SK-N-SH (cell line): ENCODE data around the gene C22orf15. TPM values are rescaled to one million over a fixed set of nuclear protein-coding genes. Genes with fewer than 3 reads are reported as not detected.
A peak's percentile ranks its signal among the peaks of the same experiment; 100 is the strongest.

Experiments used
- CTCF ChIA-PET: fragments of 300-600, 350-600 bp; formaldehyde crosslinking; extraction: SDS; loops from one replicate; lab custom pipeline; 2021; lab: Yijun Ruan, JAX
- POLR2A ChIA-PET: fragments of 350-600 bp; sonication (Branson Sonifier 250); formaldehyde crosslinking; extraction: SDS; loops from one replicate; lab custom pipeline; 2020; ENCODE audit warnings: antibody characterized with exemption, inconsistent platforms; lab: Yijun Ruan, JAX
- DNase-seq: peaks from one replicate; pipeline ENCODE4 v3.0.0; 2012
- H2AFZ ChIP-seq: fragments of 200-600 bp; sonication (generic); 2 replicates; pipeline ENCODE4 v1.8.1; 2016; ENCODE audit warnings: antibody characterized with exemption, mild to moderate bottlenecking, low read depth
- H3F3A ChIP-seq: fragments of 200-600 bp; sonication (generic); replicated peaks from 2 replicates; pipeline ENCODE3; 2016; ENCODE audit warnings: antibody characterized with exemption, mild to moderate bottlenecking; ENCODE audit not compliant: insufficient read depth
- H3K27ac ChIP-seq, 2 experiments: fragments of 200-500 bp in 1 of 2; fragments of 200-600 bp in 1 of 2; sonication (Bioruptor generic) in 1 of 2; sonication (generic), shearing (Covaris generic) in 1 of 2; 2 replicates each; pipeline versions ENCODE4 v1.5.1 to v1.6.1; 2014 to 2016; ENCODE audit warnings: low read depth in 2 of 2, inconsistent platforms in 1 of 2, low read length in 1 of 2, mild to moderate bottlenecking in 1 of 2, mixed read lengths in 1 of 2
- H3K27me3 ChIP-seq: fragments of 200-600 bp; sonication (generic), shearing (Covaris generic); 2 replicates; pipeline ENCODE4 v1.6.1; 2016; ENCODE audit warnings: mixed run types; ENCODE audit not compliant: insufficient read depth
- H3K36me3 ChIP-seq, 2 experiments: fragments of 200-500 bp in 1 of 2; fragments of 200-600 bp in 1 of 2; sonication (Bioruptor generic) in 1 of 2; sonication (generic) in 1 of 2; replicated peaks in 1 of 2; 2 replicates each; pipeline versions ENCODE3 to v1.5.1; 2014 to 2016; ENCODE audit warnings: low read length in 1 of 2, mild to moderate bottlenecking in 1 of 2; ENCODE audit not compliant: insufficient read depth in 2 of 2, control insufficient read depth in 1 of 2
- H3K4me1 ChIP-seq, 2 experiments: fragments of 200-500 bp in 1 of 2; fragments of 200-600 bp in 1 of 2; sonication (Bioruptor generic) in 1 of 2; sonication (generic), shearing (Covaris generic) in 1 of 2; 2 replicates each; pipeline versions ENCODE4 v1.5.1 to v1.6.1; 2014 to 2016; ENCODE audit warnings: low read depth in 1 of 2, low read length in 1 of 2, mixed run types in 1 of 2; ENCODE audit not compliant: insufficient read depth in 2 of 2, control insufficient read depth in 1 of 2
- H3K4me2 ChIP-seq: fragments of 200-600 bp; sonication (generic), shearing (Covaris generic); 2 replicates; pipeline ENCODE4 v1.6.1; 2017; ENCODE audit warnings: mixed run types
- H3K4me3 ChIP-seq, 2 experiments: fragments of 200-500 bp in 1 of 2; fragments of 200-600 bp in 1 of 2; sonication (Bioruptor generic) in 1 of 2; sonication (generic), shearing (Covaris generic) in 1 of 2; 2 replicates each; pipeline versions ENCODE4 v1.5.1 to v1.8.1; 2014 to 2016; ENCODE audit warnings: low read depth in 2 of 2, inconsistent platforms in 1 of 2, low read length in 1 of 2, mild to moderate bottlenecking in 1 of 2, mixed read lengths in 1 of 2, moderate library complexity in 1 of 2
- H3K79me2 ChIP-seq: fragments of 200-600 bp; sonication (generic); 2 replicates; pipeline ENCODE4 v1.8.1; 2017; ENCODE audit warnings: mild to moderate bottlenecking; ENCODE audit not compliant: insufficient read depth
- H3K9ac ChIP-seq: fragments of 200-600 bp; sonication (generic); 2 replicates; pipeline ENCODE4 v1.6.1; 2017; ENCODE audit warnings: mixed run types
- H3K9me2 ChIP-seq: fragments of 200-600 bp; sonication (generic); 2 replicates; pipeline ENCODE4 v1.6.1; 2017; ENCODE audit warnings: mixed run types
- H3K9me3 ChIP-seq: fragments of 200-600 bp; sonication (generic); 2 replicates; pipeline ENCODE4 v1.6.1; 2017; ENCODE audit warnings: mixed run types, mild to moderate bottlenecking, moderate library complexity
- H4K20me1 ChIP-seq: fragments of 200-600 bp; sonication (generic); 2 replicates; pipeline ENCODE4 v1.6.1; 2017; ENCODE audit warnings: mild to moderate bottlenecking, mixed run types; ENCODE audit not compliant: insufficient read depth
- ELF1 ChIP-seq: IDR thresholded peaks from 2 replicates; pipeline ENCODE4 v1.4.0; 2012
- EP300 ChIP-seq, 2 experiments: IDR thresholded peaks; 2 replicates each; pipeline versions ENCODE4 v1.4.0 to v1.6.1; 2012; ENCODE audit warnings: borderline replicate concordance in 1 of 2, low read depth in 1 of 2, low read length in 1 of 2
- EZH2phosphoT487 ChIP-seq: fragments of 200-600 bp; sonication (generic); IDR thresholded peaks from 2 replicates; pipeline ENCODE4 v1.6.1; 2017; ENCODE audit warnings: low read depth, mixed run types, mild to moderate bottlenecking, antibody characterized with exemption, moderate library complexity, borderline replicate concordance
- FOSL2 ChIP-seq: IDR thresholded peaks from 2 replicates; pipeline ENCODE4 v1.4.0; 2012; ENCODE audit warnings: low read depth, mild to moderate bottlenecking, moderate library complexity, borderline replicate concordance
- FOXM1 ChIP-seq: IDR thresholded peaks from 2 replicates; pipeline ENCODE4 v1.4.0; 2012; ENCODE audit warnings: low read depth, mild to moderate bottlenecking
- MXI1 ChIP-seq: IDR thresholded peaks from 2 replicates; pipeline ENCODE4 v1.6.1; 2012; ENCODE audit warnings: mild to moderate bottlenecking, low read depth, low read length, improper control_type of control experiment
- NFIC ChIP-seq: IDR thresholded peaks from 2 replicates; pipeline ENCODE4 v1.4.0; 2012; ENCODE audit warnings: borderline replicate concordance
- POLR2AphosphoS5 ChIP-seq: IDR thresholded peaks from 2 replicates; pipeline ENCODE4 v1.6.1; 2012; ENCODE audit warnings: low read depth, low read length
- RAD21 ChIP-seq: IDR thresholded peaks from 2 replicates; pipeline ENCODE4 v1.6.1; 2012; ENCODE audit warnings: mild to moderate bottlenecking, low read length
- RCOR1 ChIP-seq: fragments of 150-350 bp; IDR thresholded peaks from 2 replicates; pipeline ENCODE4 v1.6.1; 2017; ENCODE audit warnings: antibody characterized with exemption, low read length
- RFX5 ChIP-seq: IDR thresholded peaks from 2 replicates; pipeline ENCODE4 v1.6.1; 2012; ENCODE audit warnings: mild to moderate bottlenecking, improper control_type of control experiment, low read length
- RXRA ChIP-seq: IDR thresholded peaks from 2 replicates; pipeline ENCODE4 v1.4.0; 2012; ENCODE audit warnings: low read depth, mild to moderate bottlenecking, borderline replicate concordance
- SIN3A ChIP-seq: IDR thresholded peaks from 2 replicates; pipeline ENCODE4 v1.6.1; 2012; ENCODE audit warnings: low read depth, mild to moderate bottlenecking, low read length, moderate library complexity, borderline replicate concordance
- TEAD4 ChIP-seq: IDR thresholded peaks from 2 replicates; pipeline ENCODE4 v1.4.0; 2012; ENCODE audit warnings: mild to moderate bottlenecking, borderline replicate concordance; ENCODE audit not compliant: insufficient read depth
- WGBS: methylation state at CpG from one replicate; pipeline ENCODE4 v1.1.6; 2017; ENCODE audit warnings: low lambda C conversion rate; 5-methylcytosine and 5-hydroxymethylcytosine counted together
- polyA plus RNA-seq, 3 experiments: library from polyadenylated mRNA; depleted of rRNA; stranded (reverse); fragments of >200 nt; gene quantifications; 2 replicates each; pipeline ENCODE4 v1.2.3, GENCODE V29; 2012
- TF ChIP-seq, protein P1 (sequence below): IDR thresholded peaks from 2 replicates; pipeline ENCODE4; 2012
- TF ChIP-seq, protein P2 (sequence below): fragments of 150-350 bp; IDR thresholded peaks from 2 replicates; pipeline ENCODE4 v1.6.1; 2017; ENCODE audit warnings: antibody characterized with exemption, low read length, low read depth, borderline replicate concordance
- TF ChIP-seq, protein P3 (sequence below): IDR thresholded peaks from 2 replicates; pipeline ENCODE4 v1.4.0; 2012; ENCODE audit warnings: low read depth, borderline replicate concordance

C22orf15 gene
- polyA plus RNA-seq, 1 of the 3 experiments (the other 2 are of a cell fraction) = 1.6 TPM

DNA sequence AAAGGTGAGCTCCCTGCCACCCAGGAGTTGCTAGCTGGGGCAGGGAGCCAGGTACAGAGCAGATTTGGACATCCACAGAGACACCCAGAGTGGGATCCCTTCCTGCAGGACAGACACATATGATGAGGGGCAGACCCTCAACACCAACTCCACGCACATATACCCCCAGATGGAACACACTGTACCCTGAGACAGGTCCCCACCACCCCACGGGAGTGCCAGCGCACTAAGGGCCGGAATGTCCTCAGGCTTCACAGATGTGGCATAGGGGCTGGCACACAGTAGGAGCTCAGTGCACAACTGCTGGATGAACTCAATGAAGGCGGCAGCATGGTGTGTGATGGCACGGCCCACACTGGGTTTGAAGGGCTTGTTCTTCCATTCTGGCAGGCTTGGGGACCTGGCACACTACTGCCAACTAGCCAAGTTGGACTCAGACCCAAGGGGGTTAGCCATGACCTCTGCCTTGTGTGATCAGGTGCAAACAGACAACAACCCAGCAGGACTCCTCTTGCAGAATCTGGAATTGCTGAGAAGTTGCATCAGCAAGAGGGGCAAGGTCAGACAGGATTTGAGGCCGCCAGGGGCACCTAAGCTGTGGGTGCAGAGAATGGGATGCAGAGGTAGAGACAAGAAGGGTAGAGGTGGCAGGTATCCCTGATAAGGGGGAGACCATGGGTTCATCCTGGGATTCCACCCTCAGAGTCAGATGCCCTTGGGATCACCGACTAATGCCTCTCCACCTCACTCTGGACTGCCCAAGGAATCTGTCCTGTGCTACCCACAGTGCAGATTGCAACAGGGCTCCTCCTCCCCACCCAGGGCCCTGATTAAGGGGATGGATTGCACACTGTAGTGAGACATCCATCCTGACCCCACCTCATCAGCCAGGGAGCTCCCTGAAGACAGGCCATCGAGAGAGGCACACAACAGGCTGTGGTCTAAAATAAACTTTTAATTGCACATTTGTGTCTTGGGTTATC, 2.4 kb downstream of the C22orf15 start:
- H3K79me2 ChIP-seq = peaks cover 11% of the 10 kb centered on the region; the same call in 1 of the 2 replicates
- no peak overlapping the region for H3K27ac ChIP-seq
- no peaks in the 10 kb centered on the region for H3K27me3 ChIP-seq
- no peak overlapping the region for H2AFZ ChIP-seq
- H3K4me1 ChIP-seq = peaks cover 7 to 10% of the 10 kb centered on the region in 2 experiments; a peak in 2 of 4 replicates
- TF ChIP-seq NFIC (no peak), FOXM1 (no peak), ELF1 (no peak), EP300 (IDR thresholded peaks at IDR 0.05; ENCODE audit: borderline replicate concordance in 1 of 2, low read depth in 1 of 2, low read length in 1 of 2) (no peak), RFX5 (no peak), MXI1 (no peak), RAD21 (no peak)
- H3K9me3 ChIP-seq = no peaks in the 10 kb centered on the region
- CTCF ChIA-PET = interaction anchor here (1.5 to 14.9 kb wide), 3 partner anchors 10 to 83 kb away, joined by 3 to 277 read pairs (median 11); no protein-coding TSS in a partner anchor
- no peaks in the 10 kb centered on the region for H3K9me2 ChIP-seq
- WGBS = 95% methylated on average over 7 of the region's 9 CpGs
- H3F3A ChIP-seq = no peaks in the 10 kb centered on the region
- POLR2A ChIA-PET = interaction anchor here (1.1 kb wide), 1 partner anchor 18 kb away, joined by 3 read pairs; no protein-coding TSS in a partner anchor
- H3K9ac ChIP-seq = no peak overlapping the region
- DNase-seq = no peak
- H3K4me3 ChIP-seq = no peak overlapping the region
- H4K20me1 ChIP-seq = no peaks in the 10 kb centered on the region
- no peak overlapping the region for H3K4me2 ChIP-seq
- no peaks in the 10 kb centered on the region for H3K36me3 ChIP-seq

DNA sequence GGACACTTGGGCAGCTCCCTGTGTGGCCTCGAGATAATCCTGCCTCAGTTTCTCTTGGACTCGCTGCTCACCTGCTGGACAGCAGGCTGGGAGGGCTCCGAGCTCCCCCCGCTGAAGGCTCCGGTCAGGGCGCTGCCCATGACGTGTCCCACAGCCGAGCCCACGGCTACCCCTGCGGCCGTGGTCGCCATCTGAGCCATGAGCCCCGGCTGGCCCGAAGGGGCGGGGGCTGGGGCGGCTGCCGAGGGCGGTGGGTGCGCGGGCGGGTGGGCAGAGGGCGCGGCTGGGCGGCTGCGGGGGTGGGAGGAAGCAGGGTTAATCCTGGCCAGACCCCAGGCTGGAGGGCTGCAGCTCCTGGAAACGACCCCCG, 4.5 kb downstream of the C22orf15 start:
- Histone ChIP-seq H3K4me1 (peaks cover 10 to 14% of the 10 kb centered on the region in 2 experiments; a peak in 3 of 4 replicates), H2AFZ (peak overlapping the region; percentile 95; the same call in 1 of the 2 replicates), H3K4me3 (peak overlapping the region; percentile 69), H3K9me3 (no peaks in the 10 kb centered on the region), H3K9me2 (no peaks in the 10 kb centered on the region), H3K36me3 (no peaks in the 10 kb centered on the region), H3K9ac (peak overlapping the region; percentile 70; the same call in 1 of the 2 replicates), H3K4me2 (peak overlapping the region; percentile 99), H3K27ac (peak overlapping the region in 1 of 2 experiments; percentile 89; a peak in 1 of 4 replicates), H4K20me1 (no peaks in the 10 kb centered on the region), H3K27me3 (no peaks in the 10 kb centered on the region), H3K79me2 (peaks cover 11% of the 10 kb centered on the region; the same call in 1 of the 2 replicates), H3F3A (peaks cover 6% of the 10 kb centered on the region)
- DNase-seq = no peak
- CTCF ChIA-PET = interaction anchor here (0.7 to 14.9 kb wide), 17 partner anchors 8 to 228 kb away, joined by 3 to 277 read pairs (median 4); partner anchors contain the start of genes IGLL1, SLC2A11 and ZNF70
- POLR2A ChIA-PET = interaction anchor here (0.8 to 1.4 kb wide), 7 partner anchors 18 to 199 kb away, joined by 3 to 5 read pairs (median 3); partner anchors contain the start of gene SLC2A11
- 50% methylated on average over 2 of the region's 27 CpGs for WGBS
- TF ChIP-seq, protein P1, sequence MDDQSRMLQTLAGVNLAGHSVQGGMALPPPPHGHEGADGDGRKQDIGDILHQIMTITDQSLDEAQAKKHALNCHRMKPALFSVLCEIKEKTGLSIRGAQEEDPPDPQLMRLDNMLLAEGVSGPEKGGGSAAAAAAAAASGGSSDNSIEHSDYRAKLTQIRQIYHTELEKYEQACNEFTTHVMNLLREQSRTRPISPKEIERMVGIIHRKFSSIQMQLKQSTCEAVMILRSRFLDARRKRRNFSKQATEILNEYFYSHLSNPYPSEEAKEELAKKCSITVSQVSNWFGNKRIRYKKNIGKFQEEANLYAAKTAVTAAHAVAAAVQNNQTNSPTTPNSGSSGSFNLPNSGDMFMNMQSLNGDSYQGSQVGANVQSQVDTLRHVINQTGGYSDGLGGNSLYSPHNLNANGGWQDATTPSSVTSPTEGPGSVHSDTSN = no peak
- no peak for TF ChIP-seq TEAD4
- TF ChIP-seq, protein P2, sequence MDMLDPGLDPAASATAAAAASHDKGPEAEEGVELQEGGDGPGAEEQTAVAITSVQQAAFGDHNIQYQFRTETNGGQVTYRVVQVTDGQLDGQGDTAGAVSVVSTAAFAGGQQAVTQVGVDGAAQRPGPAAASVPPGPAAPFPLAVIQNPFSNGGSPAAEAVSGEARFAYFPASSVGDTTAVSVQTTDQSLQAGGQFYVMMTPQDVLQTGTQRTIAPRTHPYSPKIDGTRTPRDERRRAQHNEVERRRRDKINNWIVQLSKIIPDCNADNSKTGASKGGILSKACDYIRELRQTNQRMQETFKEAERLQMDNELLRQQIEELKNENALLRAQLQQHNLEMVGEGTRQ = no peak
- no peak for TF ChIP-seq RFX5
- TF ChIP-seq EZH2phosphoT487 = no peak
- TF ChIP-seq RAD21 = no peak
- no peak for TF ChIP-seq RCOR1
- TF ChIP-seq SIN3A = no peak
- TF ChIP-seq, protein P3, sequence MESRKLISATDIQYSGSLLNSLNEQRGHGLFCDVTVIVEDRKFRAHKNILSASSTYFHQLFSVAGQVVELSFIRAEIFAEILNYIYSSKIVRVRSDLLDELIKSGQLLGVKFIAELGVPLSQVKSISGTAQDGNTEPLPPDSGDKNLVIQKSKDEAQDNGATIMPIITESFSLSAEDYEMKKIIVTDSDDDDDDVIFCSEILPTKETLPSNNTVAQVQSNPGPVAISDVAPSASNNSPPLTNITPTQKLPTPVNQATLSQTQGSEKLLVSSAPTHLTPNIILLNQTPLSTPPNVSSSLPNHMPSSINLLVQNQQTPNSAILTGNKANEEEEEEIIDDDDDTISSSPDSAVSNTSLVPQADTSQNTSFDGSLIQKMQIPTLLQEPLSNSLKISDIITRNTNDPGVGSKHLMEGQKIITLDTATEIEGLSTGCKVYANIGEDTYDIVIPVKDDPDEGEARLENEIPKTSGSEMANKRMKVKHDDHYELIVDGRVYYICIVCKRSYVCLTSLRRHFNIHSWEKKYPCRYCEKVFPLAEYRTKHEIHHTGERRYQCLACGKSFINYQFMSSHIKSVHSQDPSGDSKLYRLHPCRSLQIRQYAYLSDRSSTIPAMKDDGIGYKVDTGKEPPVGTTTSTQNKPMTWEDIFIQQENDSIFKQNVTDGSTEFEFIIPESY = no peak
- TF ChIP-seq FOSL2 = no peak
- no peak for TF ChIP-seq POLR2AphosphoS5
- TF ChIP-seq NFIC = no peak
- no peak for TF ChIP-seq RXRA
